HG03575 (cell line): ENCODE results near the gene LHPP.

ENCODE experiments used
- ATAC-seq: cut with Tn5 transposase; IDR thresholded peaks from one replicate; pipeline ENCODE4 v1.9.1; 2021; ENCODE audit not compliant: unreplicated experiment, insufficient number of reproducible peaks, low FRiP score; ENCODE audit errors: extremely low read depth

Gene LHPP

GRCh38 chr10:124653311-124653710 lies 191.7 kb downstream of the LHPP start:
- ATAC-seq: no peak

GRCh38 chr10:124653811-124654651 lies 192.4 kb downstream of the LHPP start:
- ATAC-seq: no peak

GRCh38 chr10:124654686-124655085 lies 193.1 kb downstream of the LHPP start:
- no peak for ATAC-seq

- ATAC-seq: no peak
These were observed 193.8 kb downstream of the LHPP start for GRCh38 chr10:124655191-124656112.

GRCh38 chr10:124656113-124656490 lies 194.5 kb downstream of the LHPP start:
- no peak for ATAC-seq

- no peak for ATAC-seq
These were observed 194.9 kb downstream of the LHPP start for GRCh38 chr10:124656541-124656940.

- ATAC-seq: no peak
These were observed 196.2 kb downstream of the LHPP start for GRCh38 chr10:124657806-124658205.

- no peak for ATAC-seq
These were observed 197.1 kb downstream of the LHPP start for GRCh38 chr10:124658591-124659242.

- no peak for ATAC-seq
These were observed 197.8 kb downstream of the LHPP start for GRCh38 chr10:124659380-124659779.

- ATAC-seq: no peak
These were observed 198.9 kb downstream of the LHPP start for GRCh38 chr10:124660404-124661125.

- no peak for ATAC-seq
These were observed 200.1 kb downstream of the LHPP start for GRCh38 chr10:124661660-124662180.

GRCh38 chr10:124663228-124663627 lies 201.6 kb downstream of the LHPP start:
- ATAC-seq: no peak
